ENCODE results near the gene PEX7.
"Not testable (repeated sequence)": the region's sequence is repeated elsewhere in the genome, so short reads cannot be mapped to it uniquely, and the experiment has no call there.

The PEX7 gene

GRCh38 chr6:136840276-136841001 is 18.0 kb downstream of the PEX7 start:
- DNase-seq (ENCODE audit: low read depth), result no peak

- DNase-seq (ENCODE audit: low read depth), result no peak
These were observed 20.8 kb downstream of the PEX7 start for GRCh38 chr6:136843210-136843609.

- DNase-seq (ENCODE audit: low read depth), result no peak
These were observed 23.7 kb downstream of the PEX7 start for GRCh38 chr6:136846046-136846445.

- DNase-seq (ENCODE audit: low read depth), result not testable (repeated sequence)
These were observed 24.1 kb downstream of the PEX7 start for GRCh38 chr6:136846477-136846876.

- DNase-seq (ENCODE audit: low read depth), result not testable (repeated sequence)
These were observed 27.7 kb downstream of the PEX7 start for GRCh38 chr6:136849979-136850563.

GRCh38 chr6:136859430-136859829 is 37.0 kb downstream of the PEX7 start:
- no peak for DNase-seq (ENCODE audit: low read depth)

- no peak for DNase-seq (ENCODE audit: low read depth)
These were observed 37.7 kb downstream of the PEX7 start for GRCh38 chr6:136860043-136860442.

GRCh38 chr6:136862662-136863061 is 40.3 kb downstream of the PEX7 start:
- no peak for DNase-seq (ENCODE audit: low read depth)

- no peak for DNase-seq (ENCODE audit: low read depth)
These were observed 41.4 kb downstream of the PEX7 start for GRCh38 chr6:136863752-136864151.

- DNase-seq (ENCODE audit: low read depth), result no peak
These were observed 42.3 kb downstream of the PEX7 start for GRCh38 chr6:136864676-136865075.

- no peak for DNase-seq (ENCODE audit: low read depth)
These were observed 44.6 kb downstream of the PEX7 start for GRCh38 chr6:136866872-136867416.

GRCh38 chr6:136869451-136869850 is 47.1 kb downstream of the PEX7 start:
- DNase-seq (ENCODE audit: low read depth), result no peak

GRCh38 chr6:136873748-136874147 is 51.4 kb downstream of the PEX7 start:
- no peak for DNase-seq (ENCODE audit: low read depth)

- not testable (repeated sequence) for DNase-seq (ENCODE audit: low read depth)
These were observed 54.1 kb downstream of the PEX7 start for GRCh38 chr6:136876469-136876868.

- DNase-seq (ENCODE audit: low read depth), result no peak
These were observed 58.5 kb downstream of the PEX7 start for GRCh38 chr6:136880748-136881460.

GRCh38 chr6:136886091-136886490 is 63.7 kb downstream of the PEX7 start:
- DNase-seq (ENCODE audit: low read depth), result no peak

GRCh38 chr6:136887953-136888352 is 65.6 kb downstream of the PEX7 start:
- no peak for DNase-seq (ENCODE audit: low read depth)

- no peak for DNase-seq (ENCODE audit: low read depth)
These were observed 67.1 kb downstream of the PEX7 start for GRCh38 chr6:136889271-136890193.

GRCh38 chr6:136890194-136890839 is 67.9 kb downstream of the PEX7 start:
- no peak for DNase-seq (ENCODE audit: low read depth)

GRCh38 chr6:136890986-136891385 is 68.6 kb downstream of the PEX7 start:
- DNase-seq (ENCODE audit: low read depth), result no peak

- DNase-seq (ENCODE audit: low read depth), result no peak
These were observed 70.8 kb downstream of the PEX7 start for GRCh38 chr6:136893187-136893586.
